ENCODE measurements around the gene CDCA5. TPM values are rescaled to one million over a fixed set of nuclear protein-coding genes. Genes with fewer than 3 reads are reported as not detected.

Gene CDCA5
- total RNA-seq, 1 experiment from 2014 or later, result 72.1 TPM

DNA sequence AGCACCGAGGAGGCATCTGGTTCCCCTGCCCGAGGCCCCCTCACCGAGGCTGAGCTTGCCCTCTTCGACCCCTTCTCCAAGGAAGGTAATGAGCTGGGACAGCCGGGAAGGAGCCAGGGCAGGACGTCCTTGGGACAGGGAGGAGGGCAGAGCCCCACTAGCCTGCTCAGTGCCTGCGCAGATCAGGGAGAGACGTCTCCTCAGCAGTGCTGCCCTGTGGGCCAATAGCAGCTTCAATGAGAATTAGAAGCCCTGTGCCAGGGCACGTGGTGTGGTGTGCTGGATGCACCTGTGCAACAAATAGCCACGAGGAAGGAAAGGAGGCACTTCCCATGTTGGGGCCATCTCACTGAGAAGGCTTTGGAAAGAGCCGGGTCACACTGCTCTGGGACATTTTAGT, 48.3 kb downstream of the CDCA5 start:
- Histone ChIP-seq H4K20me1 (ENCODE audit: insufficient read depth) (no peaks in the 10 kb centered on the region), H2AFZ (ENCODE audit: low read depth, low read length, poor library complexity, severe bottlenecking) (no peak overlapping the region), H3K4me3 (replicated peaks in 1 of 2; ENCODE audit: low read depth in 1 of 2, low read length in 2 of 2) (no peak overlapping the region), H3K9me3 (ENCODE audit: control insufficient read depth in 1 of 2, insufficient read depth in 1 of 2, low read depth in 1 of 2, low read length in 2 of 2) (no peaks in the 10 kb centered on the region), H3K4me2 (ENCODE audit: low read length) (no peak overlapping the region), H3K9me2 (ENCODE audit: insufficient read depth) (no peaks in the 10 kb centered on the region), H3K9ac (ENCODE audit: low read length) (no peak overlapping the region), H3K4me1 (ENCODE audit: control insufficient read depth in 1 of 2, insufficient read depth in 2 of 2, low read length in 2 of 2) (peaks cover 15 to 16% of the 10 kb centered on the region in 2 experiments), H3K36me3 (ENCODE audit: control insufficient read depth in 1 of 2, insufficient read depth in 2 of 2, low read length in 2 of 2) (no peaks in the 10 kb centered on the region), H3K27me3 (ENCODE audit: insufficient read depth, low read length) (no peaks in the 10 kb centered on the region), H3K79me2 (ENCODE audit: insufficient read depth, low read length) (no peaks in the 10 kb centered on the region), H3K27ac (ENCODE audit: low read depth, low read length) (no peak overlapping the region)
- no peak for DNase-seq (ENCODE audit: low read depth, low spot score)
- no TSS peak for BruUV-seq (replicated peaks)
- POLR2A ChIA-PET, result no interaction called here
- TF ChIP-seq, protein P1, sequence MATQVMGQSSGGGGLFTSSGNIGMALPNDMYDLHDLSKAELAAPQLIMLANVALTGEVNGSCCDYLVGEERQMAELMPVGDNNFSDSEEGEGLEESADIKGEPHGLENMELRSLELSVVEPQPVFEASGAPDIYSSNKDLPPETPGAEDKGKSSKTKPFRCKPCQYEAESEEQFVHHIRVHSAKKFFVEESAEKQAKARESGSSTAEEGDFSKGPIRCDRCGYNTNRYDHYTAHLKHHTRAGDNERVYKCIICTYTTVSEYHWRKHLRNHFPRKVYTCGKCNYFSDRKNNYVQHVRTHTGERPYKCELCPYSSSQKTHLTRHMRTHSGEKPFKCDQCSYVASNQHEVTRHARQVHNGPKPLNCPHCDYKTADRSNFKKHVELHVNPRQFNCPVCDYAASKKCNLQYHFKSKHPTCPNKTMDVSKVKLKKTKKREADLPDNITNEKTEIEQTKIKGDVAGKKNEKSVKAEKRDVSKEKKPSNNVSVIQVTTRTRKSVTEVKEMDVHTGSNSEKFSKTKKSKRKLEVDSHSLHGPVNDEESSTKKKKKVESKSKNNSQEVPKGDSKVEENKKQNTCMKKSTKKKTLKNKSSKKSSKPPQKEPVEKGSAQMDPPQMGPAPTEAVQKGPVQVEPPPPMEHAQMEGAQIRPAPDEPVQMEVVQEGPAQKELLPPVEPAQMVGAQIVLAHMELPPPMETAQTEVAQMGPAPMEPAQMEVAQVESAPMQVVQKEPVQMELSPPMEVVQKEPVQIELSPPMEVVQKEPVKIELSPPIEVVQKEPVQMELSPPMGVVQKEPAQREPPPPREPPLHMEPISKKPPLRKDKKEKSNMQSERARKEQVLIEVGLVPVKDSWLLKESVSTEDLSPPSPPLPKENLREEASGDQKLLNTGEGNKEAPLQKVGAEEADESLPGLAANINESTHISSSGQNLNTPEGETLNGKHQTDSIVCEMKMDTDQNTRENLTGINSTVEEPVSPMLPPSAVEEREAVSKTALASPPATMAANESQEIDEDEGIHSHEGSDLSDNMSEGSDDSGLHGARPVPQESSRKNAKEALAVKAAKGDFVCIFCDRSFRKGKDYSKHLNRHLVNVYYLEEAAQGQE (IDR thresholded peaks at IDR 0.05; ENCODE audit: low read depth), result no peak
- no peak for TF ChIP-seq EZH2 (IDR thresholded peaks at IDR 0.05)
- no peak for TF ChIP-seq ZNF274 (IDR thresholded peaks at IDR 0.05; ENCODE audit: low read depth, low read length)
- no peak for TF ChIP-seq JUND (IDR thresholded peaks at IDR 0.05)
- no peak for TF ChIP-seq CBX3 (IDR thresholded peaks at IDR 0.05; ENCODE audit: low read depth)
- TF ChIP-seq ELF1 (IDR thresholded peaks at IDR 0.05; ENCODE audit: borderline replicate concordance, low read depth), result no peak
- TF ChIP-seq, protein P2, sequence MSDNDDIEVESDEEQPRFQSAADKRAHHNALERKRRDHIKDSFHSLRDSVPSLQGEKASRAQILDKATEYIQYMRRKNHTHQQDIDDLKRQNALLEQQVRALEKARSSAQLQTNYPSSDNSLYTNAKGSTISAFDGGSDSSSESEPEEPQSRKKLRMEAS (IDR thresholded peaks at IDR 0.05), result no peak
- no peak for TF ChIP-seq YY1 (IDR thresholded peaks at IDR 0.05; ENCODE audit: extremely low read depth, insufficient replicate concordance, low read depth, low read length)
- no peak for TF ChIP-seq EGR1 (IDR thresholded peaks at IDR 0.05; ENCODE audit: low read depth)
- CTCF ChIA-PET, result no interaction called here
- intact Hi-C loops (cut with micrococcal nuclease), result no loop called here
- RAD21 ChIA-PET (ENCODE audit: low non-redundant PET in 1 of 2, low total read pairs in 2 of 2, uncharacterized antibody in 2 of 2, unreplicated experiment in 2 of 2), result no interaction called here
- no peak for ATAC-seq
